ENCODE results near the gene CFL1.
A peak's percentile ranks its signal among the peaks of the same experiment; 100 is the strongest.

CFL1 gene

GRCh38 chr11:65829459-65829858 is 28.5 kb downstream of the CFL1 start:
- no peak for DNase-seq

GRCh38 chr11:65826984-65827735 is 30.8 kb downstream of the CFL1 start:
- no peak for DNase-seq

- DNase-seq = no peak
These were observed 35.0 kb downstream of the CFL1 start for GRCh38 chr11:65822776-65823528.

GRCh38 chr11:65821107-65821506 is 36.9 kb downstream of the CFL1 start:
- no peak for DNase-seq

- DNase-seq = peak; percentile 93
These were observed 39.9 kb downstream of the CFL1 start for GRCh38 chr11:65817835-65818680.

- no peak for DNase-seq
These were observed 40.6 kb downstream of the CFL1 start for GRCh38 chr11:65817312-65817834.

- DNase-seq = no peak
These were observed 41.3 kb downstream of the CFL1 start for GRCh38 chr11:65816696-65817095.

- DNase-seq = no peak
These were observed 42.9 kb downstream of the CFL1 start for GRCh38 chr11:65814986-65815565.

GRCh38 chr11:65814131-65814985 is 43.6 kb downstream of the CFL1 start:
- no peak for DNase-seq

GRCh38 chr11:65811764-65812475 is 46.1 kb downstream of the CFL1 start:
- DNase-seq = no peak

GRCh38 chr11:65810046-65810868 is 47.7 kb downstream of the CFL1 start:
- no peak for DNase-seq

GRCh38 chr11:65809496-65809895 is 48.5 kb downstream of the CFL1 start:
- no peak for DNase-seq

- no peak for DNase-seq
These were observed 49.1 kb downstream of the CFL1 start for GRCh38 chr11:65808744-65809341.

- DNase-seq = no peak
These were observed 51.0 kb downstream of the CFL1 start for GRCh38 chr11:65806979-65807378.
